KOPT-K1 (cell line): ENCODE measurements around the gene OR7C1.

ENCODE experiments used
- H3K27ac ChIP-seq: fragments of 200-600 bp; sonication (generic); 2 replicates; pipeline ENCODE4 v1.5.1; 2016; ENCODE audit warnings: antibody characterized with exemption, mild to moderate bottlenecking, low read depth, low read length; ENCODE audit not compliant: poor library complexity, severe bottlenecking
- H3K36me3 ChIP-seq: fragments of 200-600 bp; sonication (generic); 2 replicates; pipeline ENCODE4 v1.5.1; 2017; ENCODE audit warnings: antibody characterized with exemption, mild to moderate bottlenecking, low read length, moderate library complexity; ENCODE audit not compliant: insufficient read depth
- H3K9me3 ChIP-seq: fragments of 200-600 bp; sonication (generic); 2 replicates; pipeline ENCODE4 v1.5.1; 2017; ENCODE audit warnings: antibody characterized with exemption, low read length, mild to moderate bottlenecking; ENCODE audit not compliant: insufficient read depth, poor library complexity, severe bottlenecking

OR7C1 gene

GRCh38 chr19:14835011-14835410, at the start of gene OR7C1, which contains the start of gene OR7A5:
Gene OR7C1, minus strand, starts transcription at chr19:14835185. Its CDS starts 35,049 bp downstream, at chr19:14800136.
Gene OR7A5, minus strand, starts transcription at chr19:14835185. Its CDS starts 6,944 bp downstream, at chr19:14828241.
- H3K36me3 ChIP-seq = no peaks in the 10 kb centered on the region
- H3K9me3 ChIP-seq = no peaks in the 10 kb centered on the region
- H3K27ac ChIP-seq = no peak within 1 kb of the TSS

DNA sequence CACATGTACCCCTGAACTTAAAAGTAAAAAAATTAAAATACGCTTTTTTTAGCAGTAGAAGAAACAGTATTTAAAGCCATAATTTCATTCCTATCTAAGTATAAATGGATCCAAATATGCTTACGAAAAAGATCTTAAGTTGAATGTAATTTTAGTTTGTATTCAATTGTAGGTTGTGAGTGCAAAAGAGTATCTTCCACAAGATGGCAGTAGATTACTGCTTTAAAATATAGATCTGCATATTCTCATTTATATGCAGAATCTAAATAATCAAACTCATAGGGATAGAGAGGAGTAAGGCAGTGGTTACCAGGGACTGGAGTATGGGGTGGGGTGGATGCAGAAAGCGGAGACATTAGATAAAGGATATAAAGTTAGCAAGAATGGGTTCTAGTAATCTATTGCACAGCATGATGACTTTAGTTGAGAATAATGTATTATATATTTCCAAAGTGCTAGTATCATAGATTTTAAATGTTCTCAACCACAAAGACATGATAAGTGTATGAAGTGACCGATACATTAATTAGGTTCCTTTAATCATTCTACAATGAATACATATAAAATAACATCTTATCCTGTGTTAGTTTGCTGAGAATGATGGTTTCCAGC, 36.7 kb upstream of the OR7C1 start:
- Histone ChIP-seq H3K9me3 (no peaks in the 10 kb centered on the region), H3K36me3 (no peaks in the 10 kb centered on the region), H3K27ac (no peak overlapping the region)

DNA sequence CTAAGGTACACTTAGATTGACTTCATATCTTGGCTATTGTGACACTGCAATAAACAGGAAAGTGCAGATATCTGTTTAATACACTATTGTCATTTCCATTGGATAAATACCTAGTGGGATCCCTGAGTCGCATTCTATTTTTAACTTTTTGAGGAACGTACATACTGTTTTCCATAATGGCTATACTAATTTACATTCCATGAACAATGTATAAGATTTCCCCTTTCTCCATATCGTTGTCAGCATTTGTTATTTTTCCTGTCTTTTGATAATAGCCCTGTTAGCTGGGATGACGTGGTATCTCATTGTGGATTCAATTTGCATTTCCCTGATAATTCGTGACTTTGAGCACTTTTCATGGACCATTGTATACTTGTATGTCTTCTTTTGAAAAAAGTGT, 33.5 kb upstream of the OR7C1 start:
- no peak overlapping the region for H3K27ac ChIP-seq

GRCh38 chr19:14848822-14849221, 13.8 kb upstream of the OR7C1 start, which contains the start of gene OR7A10:
Gene OR7A10, minus strand, starts transcription at chr19:14848922. Its CDS starts 7,045 bp downstream, at chr19:14841877.
- no peak within 1 kb of the TSS for H3K27ac ChIP-seq
- no peaks in the 10 kb centered on the region for H3K9me3 ChIP-seq
- no peaks in the 10 kb centered on the region for H3K36me3 ChIP-seq

More for the DNA sequence above, 33.5 kb upstream of the OR7C1 start:
- H3K36me3 ChIP-seq = no peaks in the 10 kb centered on the region
- no peaks in the 10 kb centered on the region for H3K9me3 ChIP-seq

DNA sequence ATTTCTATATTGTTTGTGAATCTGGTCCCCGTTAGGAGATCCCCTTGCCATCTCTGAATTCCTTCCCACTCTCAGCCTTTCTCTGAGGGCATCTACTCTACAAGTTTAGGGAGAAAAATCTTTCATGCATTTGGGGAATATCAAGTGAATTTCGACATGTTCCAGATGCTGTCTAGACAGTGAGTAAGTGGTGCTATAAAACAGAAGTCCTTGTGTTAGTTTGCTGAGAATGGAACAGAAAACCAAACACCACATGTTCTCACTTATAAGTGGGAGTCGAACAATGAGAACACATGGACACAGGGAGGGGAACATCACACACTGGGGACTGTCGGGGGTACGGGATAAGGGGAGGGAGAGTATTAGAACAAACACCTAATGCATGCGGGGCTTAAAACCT, 8.6 kb upstream of the OR7C1 start:
- no peaks in the 10 kb centered on the region for H3K9me3 ChIP-seq
- no peaks in the 10 kb centered on the region for H3K36me3 ChIP-seq
- H3K27ac ChIP-seq = no peak overlapping the region

- no peaks in the 10 kb centered on the region for H3K36me3 ChIP-seq
- no peak overlapping the region for H3K27ac ChIP-seq
These were observed 8.2 kb upstream of the OR7C1 start for GRCh38 chr19:14843169-14843568.

DNA sequence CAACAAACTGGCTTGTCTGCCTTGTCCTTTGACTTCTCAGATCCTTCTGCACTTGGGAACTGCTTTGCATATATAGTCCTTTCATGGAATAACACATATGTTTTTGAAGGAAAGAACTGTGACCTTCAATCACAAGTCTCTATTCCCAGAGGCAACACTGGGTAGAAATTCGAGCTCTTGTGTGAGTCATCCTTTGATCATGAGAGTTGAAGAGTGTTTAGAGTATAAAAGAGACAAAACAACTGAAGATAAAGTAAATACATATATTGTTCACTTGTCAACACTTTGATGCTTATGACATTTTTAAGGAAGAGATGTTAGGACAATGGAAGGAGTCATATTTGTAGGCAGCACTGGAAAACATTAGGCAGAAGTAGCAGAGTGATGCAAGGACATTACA, 5.2 kb upstream of the OR7C1 start:
- Histone ChIP-seq H3K36me3 (no peaks in the 10 kb centered on the region), H3K9me3 (no peaks in the 10 kb centered on the region), H3K27ac (no peak overlapping the region)

More at GRCh38 chr19:14843169-14843568, 8.2 kb upstream of the OR7C1 start:
- no peaks in the 10 kb centered on the region for H3K9me3 ChIP-seq

DNA sequence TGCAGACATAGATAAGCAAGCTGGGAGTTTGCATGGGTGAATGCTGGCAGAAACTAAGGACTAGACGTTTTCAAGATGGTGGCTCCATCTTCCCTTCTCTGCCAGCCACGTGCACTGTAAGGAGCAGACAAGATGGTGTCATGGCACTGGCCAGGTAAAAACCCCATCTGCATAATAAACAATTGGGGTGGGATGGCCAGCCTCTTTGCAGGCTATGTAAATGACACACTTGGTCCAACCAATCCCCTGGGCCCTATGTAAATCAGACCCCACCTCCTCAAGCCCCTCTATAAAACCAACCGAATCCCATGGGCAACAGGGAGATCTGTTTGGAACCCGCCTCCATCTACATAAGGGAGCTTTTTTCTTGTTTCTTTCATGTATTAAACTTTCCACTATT, 2.4 kb upstream of the OR7C1 start:
- H3K36me3 ChIP-seq = no peaks in the 10 kb centered on the region
- no peaks in the 10 kb centered on the region for H3K9me3 ChIP-seq
- H3K27ac ChIP-seq = no peak overlapping the region

DNA sequence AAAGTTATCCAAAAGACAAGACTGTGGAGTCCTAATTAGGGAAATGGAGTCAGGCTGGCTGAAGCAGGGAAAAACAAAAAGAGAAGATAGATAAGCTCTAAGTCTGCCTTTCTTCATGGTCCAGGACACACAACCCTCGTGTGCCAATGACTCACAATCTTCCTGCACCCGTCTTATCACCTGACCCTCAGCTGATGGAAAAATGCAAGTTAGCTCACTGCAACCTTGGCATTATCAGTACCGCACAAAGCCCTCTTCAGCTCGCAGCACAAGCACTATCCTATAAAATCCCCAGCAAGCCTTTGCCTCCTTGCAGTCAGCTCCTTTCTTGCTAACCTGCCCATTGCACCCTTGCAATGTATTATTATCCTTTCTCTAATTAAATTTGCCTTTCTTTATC, 4.3 kb downstream of the OR7C1 start:
- Histone ChIP-seq H3K36me3 (no peaks in the 10 kb centered on the region), H3K27ac (no peak overlapping the region)

DNA sequence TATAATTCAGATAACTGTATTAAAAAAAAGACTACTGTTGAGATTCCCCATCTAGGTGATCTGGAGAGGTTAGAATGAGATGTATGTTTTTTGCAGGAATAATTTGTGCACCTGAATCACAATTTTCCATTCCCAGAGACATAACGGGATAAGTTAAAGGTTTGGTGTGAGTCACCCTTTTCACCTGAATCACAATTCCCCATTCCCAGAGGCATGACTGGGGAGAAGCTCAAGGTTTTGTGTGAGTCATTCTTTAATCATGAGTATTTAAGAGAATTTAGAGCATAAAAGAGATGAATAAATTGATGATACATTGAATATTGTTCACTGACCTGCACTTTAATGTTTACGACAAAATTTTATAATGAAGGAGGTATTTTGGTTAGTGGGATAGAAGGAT, 9.0 kb downstream of the OR7C1 start:
- Histone ChIP-seq H3K36me3 (no peaks in the 10 kb centered on the region), H3K27ac (no peak overlapping the region), H3K9me3 (peaks cover 6% of the 10 kb centered on the region)

More for the DNA sequence above, 4.3 kb downstream of the OR7C1 start:
- peaks cover 2% of the 10 kb centered on the region for H3K9me3 ChIP-seq

GRCh38 chr19:14821937-14822336, 13.0 kb downstream of the OR7C1 start:
- Histone ChIP-seq H3K27ac (no peak overlapping the region), H3K36me3 (no peaks in the 10 kb centered on the region)

DNA sequence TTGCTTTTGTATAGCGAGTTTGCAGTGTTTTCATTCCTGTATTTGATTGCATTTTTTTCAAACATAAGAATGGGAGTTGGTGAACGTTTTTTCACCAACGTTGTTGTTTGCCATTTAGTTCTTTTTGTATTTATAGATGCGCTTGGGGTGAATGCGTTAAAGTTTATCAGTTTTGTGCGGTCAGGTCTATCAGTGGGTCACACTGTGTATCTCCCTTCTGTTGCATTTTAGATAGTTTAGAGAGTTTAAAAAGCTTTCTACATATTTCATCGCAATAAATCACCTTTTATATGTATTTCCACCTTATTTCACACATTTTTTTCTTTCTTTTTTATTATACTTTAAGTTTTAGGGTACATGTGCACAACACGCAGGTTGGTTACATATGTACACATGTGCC, 16.4 kb downstream of the OR7C1 start:
- no peaks in the 10 kb centered on the region for H3K9me3 ChIP-seq
- no peaks in the 10 kb centered on the region for H3K36me3 ChIP-seq
- H3K27ac ChIP-seq = no peak overlapping the region

More at GRCh38 chr19:14821937-14822336, 13.0 kb downstream of the OR7C1 start:
- H3K9me3 ChIP-seq = peaks cover 6% of the 10 kb centered on the region

- no peak overlapping the region for H3K27ac ChIP-seq
- no peaks in the 10 kb centered on the region for H3K9me3 ChIP-seq
- no peaks in the 10 kb centered on the region for H3K36me3 ChIP-seq
These were observed 17.9 kb downstream of the OR7C1 start for GRCh38 chr19:14817052-14817451.

DNA sequence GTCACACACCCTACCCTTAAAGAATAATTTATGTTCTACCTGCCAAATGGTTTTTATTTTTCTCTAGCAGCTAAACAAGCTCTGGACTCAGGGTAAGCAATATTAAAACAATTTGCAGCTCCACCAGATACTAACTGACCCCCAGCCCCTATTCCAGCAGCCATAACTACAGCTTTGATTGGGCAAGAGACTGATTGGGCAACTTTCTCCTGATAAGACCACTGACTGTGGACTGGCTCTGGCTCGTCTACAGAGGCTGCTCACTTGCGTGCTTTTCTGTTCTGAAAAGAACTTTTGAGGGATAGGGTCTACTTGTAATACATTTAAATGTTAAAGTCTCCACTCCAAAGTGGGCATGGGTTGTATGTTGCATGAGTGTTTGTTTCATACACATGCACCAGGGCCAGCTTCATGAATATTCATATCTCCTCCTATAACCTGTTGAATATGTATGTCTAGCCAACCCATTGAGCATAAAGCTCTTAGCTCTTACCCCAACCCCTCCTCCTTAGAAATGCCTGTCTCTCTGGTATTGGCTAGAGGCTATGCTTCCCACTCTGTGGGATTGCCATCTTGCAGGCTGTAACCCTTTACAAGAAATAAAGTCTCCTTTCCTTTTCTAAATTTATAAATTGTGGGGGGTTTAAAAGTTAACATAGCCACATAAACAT, 19.9 kb downstream of the OR7C1 start:
- Histone ChIP-seq H3K36me3 (no peaks in the 10 kb centered on the region), H3K9me3 (no peaks in the 10 kb centered on the region)

GRCh38 chr19:14809272-14810057, 25.5 kb downstream of the OR7C1 start:
- no peaks in the 10 kb centered on the region for H3K36me3 ChIP-seq
- no peak overlapping the region for H3K27ac ChIP-seq
- no peaks in the 10 kb centered on the region for H3K9me3 ChIP-seq

More for the DNA sequence above, 19.9 kb downstream of the OR7C1 start:
- H3K27ac ChIP-seq = no peak overlapping the region
